Stimulated activated naive CD8-positive, alpha-beta T cell treated with anti-CD3 and anti-CD28 coated beads, Interleukin-15, Interleukin-2, amounts not matched to agents 100 U/mL and 50 U/mL, for 24 hours (primary cell): ENCODE data around the gene GALM.
A peak's percentile ranks its signal among the peaks of the same experiment; 100 is the strongest.
"Not testable (repeated sequence)": the region's sequence is repeated elsewhere in the genome, so short reads cannot be mapped to it uniquely, and the experiment has no call there.

Experiments
- ATAC-seq: fragments of 150-1000 bp; cut with Tn5 transposase; one replicate; pipeline ENCODE4 v1.10.0; 2021
- DNase-seq: peaks from one replicate; pipeline ENCODE4 v3.0.0; 2021

Gene GALM

DNA sequence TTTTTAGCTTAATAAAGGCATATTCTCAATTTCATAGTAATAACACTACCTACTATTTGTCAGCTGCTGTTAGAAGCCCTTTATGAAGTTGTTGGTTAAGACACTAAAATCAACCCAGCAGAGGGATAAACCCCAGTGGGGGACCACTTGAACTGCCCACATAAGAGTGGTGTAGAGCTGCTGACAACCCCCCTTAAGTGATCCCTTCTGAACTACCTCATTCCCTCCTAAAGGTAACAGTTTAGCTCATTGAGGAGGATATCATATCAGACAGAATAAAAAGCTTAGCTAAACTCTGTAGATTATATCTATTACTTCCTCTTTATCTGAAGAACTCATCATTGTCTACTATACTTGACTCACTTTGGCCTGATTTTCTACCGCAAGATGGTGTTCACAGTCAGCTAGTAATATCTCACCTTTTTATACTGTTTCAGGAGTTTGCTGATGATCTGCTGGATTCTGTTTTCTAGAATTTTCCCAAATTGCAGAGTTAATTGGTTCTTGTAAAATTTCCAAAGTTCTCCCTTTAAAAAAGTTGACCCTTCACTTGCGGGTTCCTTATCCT, 16.2 kb downstream of the GALM start:
- DNase-seq: no peak
- ATAC-seq: peak; percentile 58

DNA sequence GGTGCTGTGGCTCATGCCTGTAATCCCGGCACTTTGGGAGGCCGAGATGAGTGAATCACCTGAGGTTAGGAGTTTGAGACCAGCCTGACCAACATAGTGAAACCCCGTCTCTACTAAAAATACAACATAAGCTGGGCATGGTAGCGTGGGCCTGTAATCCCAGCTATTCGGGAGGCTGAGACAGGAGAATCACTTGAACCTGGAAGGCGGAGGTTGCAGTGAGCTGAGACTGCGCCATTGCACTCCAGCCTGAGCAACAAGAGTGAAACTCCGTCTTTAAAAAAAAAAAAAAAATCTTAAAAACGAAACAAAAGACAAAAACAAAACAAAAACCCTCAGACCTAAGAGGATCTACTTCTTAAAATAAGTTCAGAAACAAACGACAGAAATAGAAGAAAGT, 16.7 kb downstream of the GALM start:
- not testable (repeated sequence) for DNase-seq, ATAC-seq

DNA sequence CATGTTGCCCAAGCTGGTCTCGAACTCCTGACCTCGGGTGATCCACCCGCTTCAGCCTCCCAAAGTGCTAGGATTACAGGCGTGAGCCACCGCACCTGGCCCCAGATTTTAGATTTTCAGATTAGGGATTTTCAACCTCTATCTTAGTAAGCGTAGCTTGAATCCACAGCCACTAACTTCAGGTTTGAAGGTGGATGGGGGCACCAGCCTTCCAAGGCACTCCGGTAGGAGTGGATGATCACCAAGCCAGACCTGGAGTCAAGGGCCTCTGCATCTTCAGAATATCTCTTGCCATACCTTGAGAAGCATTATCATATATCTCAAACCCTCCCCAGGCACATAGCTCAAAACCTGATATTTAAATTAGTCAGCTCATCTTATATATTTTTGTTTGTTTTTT, 17.9 kb downstream of the GALM start:
- DNase-seq (no peak), ATAC-seq (no peak)

DNA sequence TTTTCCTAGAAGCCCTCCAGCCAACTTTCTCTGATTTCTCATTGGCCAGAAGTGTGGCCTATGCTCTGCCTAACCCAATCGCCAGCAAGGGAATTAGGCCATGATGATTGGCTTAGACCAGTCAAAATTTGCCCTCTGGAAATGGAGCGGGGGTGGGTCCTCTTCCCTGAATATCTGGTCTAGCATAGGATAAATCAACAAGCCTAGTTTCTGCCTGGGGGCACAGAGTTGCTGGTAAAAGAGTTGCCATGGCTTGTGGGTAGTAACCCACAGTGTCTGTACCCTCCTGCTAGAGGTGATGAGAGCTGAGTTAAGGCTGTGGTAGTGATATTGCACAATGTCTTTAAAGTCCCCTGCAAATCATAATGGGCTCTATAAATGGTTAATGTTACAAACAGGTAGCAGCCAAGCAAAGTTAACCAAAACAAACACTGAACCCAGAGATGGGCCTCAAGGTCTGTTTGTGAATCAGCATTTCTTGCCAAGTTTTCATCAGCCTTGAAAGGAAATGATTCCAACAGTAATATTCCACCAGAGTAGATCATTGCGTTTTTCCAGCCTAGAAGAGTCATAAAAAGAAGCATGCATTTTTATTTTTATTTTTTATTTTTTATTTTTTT, 19.3 kb downstream of the GALM start:
- DNase-seq: no peak
- no peak for ATAC-seq

DNA sequence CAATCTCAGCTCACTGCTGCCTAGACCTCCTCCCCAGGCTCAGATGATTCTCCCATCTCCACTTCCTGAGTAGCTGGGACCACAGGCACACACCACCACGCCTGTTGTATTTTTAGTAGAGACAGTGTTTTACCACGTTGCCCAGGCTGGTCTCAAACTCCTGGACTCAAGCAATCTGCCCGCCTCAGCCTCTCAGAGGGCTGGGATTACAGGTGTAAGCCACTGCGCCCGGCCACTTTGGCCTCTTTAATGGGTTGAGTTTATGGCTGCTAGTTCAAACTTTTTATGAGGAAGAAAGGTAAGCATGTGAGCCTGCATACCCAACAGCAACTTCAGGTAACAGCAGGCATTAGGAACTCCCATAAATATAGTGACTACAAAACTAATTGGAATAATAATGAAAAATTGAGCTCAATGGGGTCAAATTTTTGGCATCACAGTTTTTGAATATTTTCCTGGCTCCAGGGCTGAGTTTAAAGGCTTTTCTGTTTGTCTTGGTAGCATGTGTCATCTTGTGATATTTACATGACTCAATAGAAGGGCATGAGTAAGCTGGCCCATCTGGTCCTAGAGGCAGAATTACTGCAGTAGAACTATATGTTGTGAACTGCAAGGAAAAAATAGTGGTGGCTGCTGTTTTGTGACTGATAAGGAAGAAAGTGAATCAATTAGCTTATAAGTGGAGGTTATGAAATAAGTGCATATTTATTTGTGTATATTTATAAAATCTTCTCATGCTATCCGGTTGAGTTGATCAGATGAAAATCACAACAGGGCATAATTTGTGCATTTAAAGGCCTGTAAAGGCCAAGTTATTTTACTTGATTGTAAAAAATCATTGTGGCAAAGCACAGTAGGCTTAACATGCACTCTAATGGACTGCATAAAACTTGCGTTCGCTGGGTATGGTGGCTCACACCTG, 24.8 kb downstream of the GALM start:
- ATAC-seq (peak; percentile 96), DNase-seq (no peak)

DNA sequence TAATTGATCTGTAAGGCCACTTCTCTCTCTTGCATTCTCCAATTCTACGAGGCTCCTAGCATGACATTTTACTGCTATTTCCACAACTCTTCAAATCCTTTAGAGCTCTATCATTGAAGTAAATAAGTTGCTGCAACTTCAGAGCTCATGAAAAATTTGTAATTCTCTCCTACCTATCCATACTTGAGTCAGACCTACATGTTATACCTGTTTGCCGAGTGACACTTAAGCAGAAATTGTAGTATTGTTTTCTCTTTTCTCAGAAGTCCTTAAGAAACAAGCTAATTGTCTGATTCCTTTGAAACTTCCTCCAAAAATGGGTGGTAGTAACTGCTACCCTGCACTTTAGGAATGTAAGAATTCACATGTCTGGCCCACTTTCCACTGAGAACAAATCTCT, 26.1 kb downstream of the GALM start:
- no peak for ATAC-seq
- DNase-seq: no peak

DNA sequence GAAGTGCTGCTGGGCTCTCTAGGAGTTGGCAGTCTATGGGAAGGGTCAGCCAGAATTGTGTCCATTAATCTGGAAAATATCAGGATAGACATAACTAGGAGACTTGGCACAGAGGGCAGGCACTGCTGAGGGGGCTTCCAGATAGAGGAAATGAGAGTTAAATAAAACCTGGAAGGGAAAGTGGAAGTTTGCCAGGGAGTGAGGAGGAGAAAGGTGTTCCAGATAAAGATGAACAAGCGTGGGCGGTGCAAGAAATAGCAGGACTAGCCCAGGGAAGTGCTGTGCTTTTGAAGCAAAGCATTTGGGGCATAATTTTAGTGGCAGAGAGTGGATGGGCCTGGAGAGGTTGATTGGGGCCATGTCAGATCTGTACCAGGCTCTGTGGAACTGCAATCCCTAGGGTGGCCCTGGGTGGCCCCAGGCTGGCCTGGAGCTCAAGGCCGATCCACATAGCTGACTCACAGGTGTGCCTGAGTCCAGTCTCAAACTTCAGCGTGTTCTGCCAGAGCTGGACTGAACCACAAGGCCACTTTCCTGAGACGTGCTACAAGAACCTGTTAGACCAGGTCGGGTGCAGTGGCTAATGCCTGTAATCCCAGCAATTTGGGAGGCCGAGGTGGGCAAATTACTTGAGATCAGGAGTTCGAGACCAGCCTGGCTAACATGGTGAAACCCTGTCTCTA, 26.9 kb downstream of the GALM start:
- ATAC-seq (no peak), DNase-seq (no peak)

DNA sequence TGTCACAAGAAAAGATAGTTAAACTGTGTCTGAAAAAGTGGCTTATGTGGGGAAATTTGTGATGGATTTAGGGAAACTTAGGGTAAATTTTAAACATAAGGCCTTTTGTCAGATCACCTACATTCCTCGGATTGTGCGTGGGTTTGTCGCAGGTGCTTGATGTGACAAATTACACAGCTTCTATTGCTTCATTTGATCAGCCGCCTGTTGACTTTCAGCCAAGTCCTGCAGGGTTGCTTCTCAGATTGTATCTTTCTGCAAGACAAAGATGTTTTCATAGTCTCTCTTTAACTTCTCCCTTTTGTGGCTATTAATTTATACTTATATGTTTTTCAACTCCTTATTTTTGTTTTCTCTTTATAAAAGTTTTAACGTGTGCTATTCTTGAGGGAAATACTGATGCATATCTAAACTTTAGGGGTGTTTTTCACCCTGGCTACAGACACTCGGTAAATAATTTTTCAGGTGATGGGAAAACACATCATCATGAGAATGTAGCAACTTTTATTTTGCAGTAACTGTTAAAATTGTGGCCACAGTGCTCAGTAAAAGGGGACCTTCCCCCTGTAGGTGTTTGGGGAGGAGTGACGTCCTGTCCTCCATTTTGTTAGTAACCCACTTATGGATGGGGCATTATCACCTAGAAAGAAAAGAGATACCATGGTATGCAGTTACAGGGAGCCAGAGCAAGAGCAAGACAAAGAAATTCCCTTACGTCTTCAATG, 31.4 kb downstream of the GALM start:
- ATAC-seq: no peak
- no peak for DNase-seq

DNA sequence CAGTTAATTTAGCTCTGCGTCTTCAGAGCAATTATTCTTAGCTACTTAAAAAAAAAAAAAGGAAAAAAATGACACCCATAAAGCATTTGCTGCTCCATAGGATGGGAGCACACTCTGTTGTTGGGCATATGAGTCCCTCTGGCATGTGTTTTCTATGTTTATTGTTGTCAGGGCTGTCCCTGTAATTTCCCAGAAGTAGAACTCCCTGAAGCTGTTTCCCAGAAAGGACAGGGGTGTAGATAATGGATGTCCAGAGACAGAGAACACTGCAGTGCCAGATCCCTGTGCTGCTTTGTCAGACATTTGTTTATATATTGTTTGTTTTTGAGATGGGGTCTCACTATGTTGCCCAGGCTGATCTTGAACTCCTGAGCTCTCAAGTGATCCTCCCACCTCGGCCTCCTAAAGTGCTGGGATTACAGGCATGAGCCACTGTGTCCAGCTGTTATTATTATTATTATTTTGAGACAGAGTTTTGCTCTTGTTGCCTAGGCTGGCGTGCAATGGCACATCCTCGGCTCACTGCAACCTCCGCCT, 32.6 kb downstream of the GALM start:
- no peak for ATAC-seq
- no peak for DNase-seq

DNA sequence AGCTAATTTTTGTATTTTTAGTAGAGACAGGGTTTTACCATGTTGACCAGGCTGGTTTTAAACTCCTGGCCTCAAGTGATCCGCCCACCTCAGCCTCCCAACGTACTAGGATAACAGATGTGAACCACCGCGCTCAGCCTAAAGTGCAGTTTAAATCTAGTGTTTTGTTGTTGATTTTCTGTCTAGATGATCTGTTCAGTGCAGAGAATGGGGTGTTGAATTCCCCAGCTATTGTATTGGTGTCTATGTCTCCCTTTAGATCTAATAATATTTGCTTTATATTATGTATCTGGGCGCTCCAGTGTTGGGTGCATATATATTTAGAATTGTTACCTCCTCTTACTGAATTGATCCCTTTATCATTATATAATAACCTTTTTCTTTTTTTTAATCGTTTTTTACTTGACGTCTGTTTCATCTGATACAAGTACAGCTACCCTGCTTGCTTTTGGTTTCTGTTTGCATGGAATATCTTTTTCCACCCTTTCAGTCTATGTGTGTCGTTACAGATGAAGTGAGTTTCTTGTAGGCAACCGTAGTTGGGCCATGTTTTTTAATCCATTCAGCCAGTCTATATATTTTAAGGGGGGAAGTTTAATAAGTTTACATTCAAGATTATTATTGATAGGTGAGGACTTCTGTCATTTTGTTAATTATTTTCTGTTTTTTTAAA, 34.3 kb downstream of the GALM start:
- DNase-seq (no peak), ATAC-seq (peak; percentile 44)

DNA sequence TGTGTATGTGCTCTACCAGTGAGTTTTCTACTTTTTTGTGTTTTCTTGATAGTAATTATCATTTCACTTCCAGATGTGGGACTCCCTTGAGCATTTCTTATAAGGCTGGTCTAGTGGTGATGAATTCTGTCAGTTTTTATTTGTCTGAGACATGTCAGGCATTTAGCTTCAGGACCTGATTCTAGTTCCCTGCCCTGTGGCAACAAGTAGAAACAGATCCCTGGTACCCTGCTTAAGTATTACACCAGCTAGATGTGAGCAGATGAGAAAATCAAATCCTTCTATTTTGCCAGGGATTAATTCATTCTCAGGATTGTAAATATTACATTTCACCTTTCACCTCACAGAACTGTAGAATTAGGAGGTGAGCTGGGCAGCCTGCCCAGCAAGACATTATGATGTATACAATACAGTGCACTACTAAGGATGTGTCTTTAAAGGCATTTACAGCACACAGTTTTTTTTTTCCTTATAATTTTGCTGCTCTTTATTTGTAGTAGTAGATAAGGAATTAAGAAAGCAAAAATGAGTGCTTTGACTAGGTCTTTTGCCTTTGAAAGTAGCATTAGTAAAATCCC, 35.1 kb downstream of the GALM start:
- no peak for ATAC-seq
- no peak for DNase-seq

DNA sequence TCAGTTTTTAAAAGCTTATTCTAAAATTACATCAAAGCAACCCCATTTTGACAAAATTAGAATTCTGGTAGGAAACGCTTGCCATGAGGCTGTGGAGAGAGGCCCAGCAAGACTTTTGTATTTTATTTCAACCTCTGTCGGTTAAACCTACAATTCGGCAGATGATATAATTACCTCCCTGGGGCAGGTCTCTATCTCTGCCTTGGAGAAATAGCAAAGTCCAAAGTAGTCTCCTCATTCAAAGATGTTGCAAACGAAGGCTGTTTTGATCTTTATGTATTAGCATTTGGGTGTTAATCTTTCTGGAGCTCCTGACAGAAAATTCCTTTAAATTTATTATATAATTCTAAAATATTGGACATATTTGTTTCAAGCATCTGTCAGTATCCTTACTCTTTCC, 35.6 kb downstream of the GALM start:
- ATAC-seq: no peak
- no peak for DNase-seq

DNA sequence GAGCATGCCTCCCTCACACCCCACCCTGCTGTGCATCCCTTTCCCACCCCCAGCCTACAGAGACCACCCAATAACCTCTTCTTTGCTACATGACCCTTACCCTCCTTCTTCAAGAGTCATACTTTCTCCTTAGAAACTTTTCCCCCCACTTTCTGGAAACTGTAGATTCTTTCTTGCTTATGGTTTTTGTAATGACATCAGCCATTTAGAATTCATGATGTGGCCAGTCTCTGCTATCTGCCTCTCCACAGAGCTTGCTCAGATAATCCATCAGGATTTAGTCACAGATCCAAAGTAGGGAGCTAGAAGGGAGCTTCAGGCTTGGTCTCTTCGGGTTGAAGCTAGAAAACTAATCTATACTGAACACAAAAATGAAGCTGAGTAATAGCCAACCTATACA, 36.5 kb downstream of the GALM start:
- ATAC-seq: no peak
- no peak for DNase-seq

DNA sequence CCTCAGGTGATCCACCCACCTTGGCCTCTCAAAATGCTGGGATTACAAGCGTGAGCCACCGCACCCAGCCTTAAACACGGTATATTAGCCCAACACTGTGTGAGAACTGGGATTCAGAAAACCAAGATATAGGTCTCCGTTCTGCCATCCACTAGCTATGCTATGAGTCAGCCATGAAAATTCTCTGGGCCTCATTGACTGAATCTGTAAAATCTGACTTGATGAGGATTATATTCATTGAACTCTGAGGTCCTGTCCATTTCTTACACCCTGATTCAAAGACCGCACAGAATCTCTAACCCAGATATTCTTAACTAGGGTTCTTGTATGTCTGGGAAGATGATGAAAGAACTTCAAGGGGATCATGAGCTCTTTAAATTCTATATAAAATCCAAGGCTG, 37.4 kb downstream of the GALM start:
- ATAC-seq, DNase-seq: not testable (repeated sequence)

DNA sequence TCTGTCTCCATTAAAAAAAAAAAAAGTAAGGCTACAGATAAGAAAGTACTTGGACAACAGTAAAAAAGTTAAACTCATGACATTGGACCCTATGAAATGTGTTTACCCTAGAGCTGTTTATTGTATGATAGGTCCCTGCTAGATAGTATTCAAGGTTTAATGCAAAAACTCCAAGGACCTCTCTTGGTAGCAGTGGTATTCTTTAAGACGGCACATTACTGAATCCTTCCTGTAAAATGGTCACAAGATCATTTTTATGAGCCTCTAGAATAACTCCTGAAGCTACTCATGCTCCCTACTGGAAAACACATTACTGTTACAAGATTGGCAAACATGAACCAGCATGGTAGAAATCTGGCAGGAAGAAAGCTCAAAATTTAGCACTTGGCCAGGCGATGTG, 38.8 kb downstream of the GALM start:
- no peak for DNase-seq
- ATAC-seq: no peak

DNA sequence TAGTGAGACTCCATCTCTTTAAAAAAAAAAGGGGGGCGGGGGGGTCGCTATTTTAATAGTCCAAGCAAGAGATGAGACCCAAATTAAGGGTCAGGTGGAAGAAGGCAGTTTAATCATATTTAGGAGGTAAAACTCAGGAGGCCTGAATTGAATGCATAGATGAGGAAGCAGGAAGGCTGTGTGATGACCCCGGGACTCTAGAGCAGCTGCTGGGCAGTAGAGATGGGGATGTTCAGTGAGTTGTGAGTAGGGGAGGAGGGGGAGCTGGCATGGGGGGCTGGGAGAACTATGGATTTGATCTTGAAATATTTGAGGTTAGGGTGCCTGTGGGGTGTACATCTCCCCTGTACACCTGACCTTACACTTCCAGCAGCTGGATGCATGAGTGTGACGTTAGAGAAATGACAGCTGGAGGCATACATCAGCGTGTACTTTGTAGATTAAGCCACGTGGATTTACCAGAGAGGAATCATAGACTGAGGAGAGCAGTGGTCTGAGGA, 41.0 kb downstream of the GALM start:
- no peak for DNase-seq

DNA sequence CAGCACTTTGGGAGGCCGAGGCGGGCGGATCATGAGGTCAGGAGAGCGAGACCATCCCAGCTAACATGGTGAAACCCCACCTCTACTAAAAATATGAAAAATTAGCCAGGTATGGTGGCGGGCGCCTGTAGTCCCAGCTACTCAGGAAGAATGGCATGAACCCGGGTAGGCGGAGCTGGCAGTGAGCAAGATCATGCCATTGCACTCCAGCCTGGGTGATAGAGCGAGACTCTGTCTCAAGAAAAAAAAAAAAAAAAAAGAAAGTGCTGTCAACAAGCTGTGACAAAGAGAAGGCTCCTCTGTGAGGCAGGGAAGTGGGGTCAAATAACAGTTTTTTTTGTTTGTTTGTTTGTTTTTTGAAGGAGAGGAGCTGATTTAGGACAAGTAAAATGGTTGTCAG, 42.6 kb downstream of the GALM start:
- not testable (repeated sequence) for DNase-seq, ATAC-seq

More for the DNA sequence above, 41.0 kb downstream of the GALM start:
- ATAC-seq: no peak

DNA sequence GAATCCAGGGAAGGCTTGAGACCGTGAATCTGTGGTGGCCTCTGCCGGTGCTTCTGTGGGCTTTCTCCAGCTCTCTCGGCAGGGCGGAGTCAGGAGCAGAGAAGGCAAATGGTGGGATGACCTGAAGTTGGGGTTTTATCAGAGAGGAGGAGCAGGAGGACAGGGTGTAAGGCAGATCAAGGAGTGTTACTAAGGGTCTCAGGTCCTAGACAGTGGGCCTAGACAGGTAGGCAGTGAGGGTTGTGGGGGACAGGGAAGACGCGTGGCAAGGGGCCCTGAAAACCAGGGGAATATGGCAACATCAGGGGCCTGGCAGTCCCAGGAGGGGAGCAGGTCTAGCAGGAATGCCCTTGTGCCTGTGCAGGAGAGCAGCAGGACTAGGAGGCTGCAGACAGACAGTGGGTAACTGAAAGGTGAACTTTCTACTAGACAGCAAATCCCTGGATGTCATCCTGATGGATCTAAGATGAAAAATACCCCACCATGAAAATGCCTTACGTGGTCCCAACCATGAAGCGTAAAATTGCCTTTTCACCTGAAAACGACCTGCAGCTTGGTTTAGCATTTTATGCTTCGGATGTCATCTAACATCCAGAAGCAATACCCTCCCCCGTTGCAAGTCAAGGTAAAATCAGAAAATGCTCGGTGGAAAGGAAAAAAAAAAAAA, 43.1 kb downstream of the GALM start:
- DNase-seq (no peak), ATAC-seq (no peak)

DNA sequence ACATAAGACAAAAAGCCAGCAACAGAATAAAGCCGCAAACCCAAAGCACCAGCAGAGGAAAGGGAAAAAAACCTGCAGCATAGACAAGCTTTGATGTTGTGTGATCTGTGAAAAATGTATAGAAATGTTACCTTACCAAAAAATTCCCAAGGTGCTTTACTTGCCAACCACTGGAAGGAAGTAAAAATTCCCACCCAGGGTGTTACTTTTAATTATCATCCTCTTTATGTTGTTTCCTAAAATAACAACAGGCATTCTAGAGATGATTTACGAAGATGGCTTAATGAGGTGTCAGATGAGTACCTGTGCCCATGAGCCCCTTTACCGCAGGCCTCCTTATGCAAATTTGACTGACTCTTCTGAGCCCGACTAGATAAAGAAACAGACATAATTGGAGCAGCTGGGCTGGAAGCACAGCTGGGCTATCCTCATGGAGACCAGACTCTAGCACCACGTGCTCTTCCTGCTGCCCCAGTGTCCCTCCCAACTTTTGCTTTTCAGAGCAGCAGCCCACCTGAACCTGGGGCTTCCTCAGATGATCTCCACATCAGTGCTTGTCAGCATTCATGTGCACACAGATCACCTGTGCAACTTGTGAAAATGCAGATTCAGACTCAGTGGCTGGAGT, 43.8 kb downstream of the GALM start:
- ATAC-seq (peak; percentile 81), DNase-seq (peak; percentile 46)

DNA sequence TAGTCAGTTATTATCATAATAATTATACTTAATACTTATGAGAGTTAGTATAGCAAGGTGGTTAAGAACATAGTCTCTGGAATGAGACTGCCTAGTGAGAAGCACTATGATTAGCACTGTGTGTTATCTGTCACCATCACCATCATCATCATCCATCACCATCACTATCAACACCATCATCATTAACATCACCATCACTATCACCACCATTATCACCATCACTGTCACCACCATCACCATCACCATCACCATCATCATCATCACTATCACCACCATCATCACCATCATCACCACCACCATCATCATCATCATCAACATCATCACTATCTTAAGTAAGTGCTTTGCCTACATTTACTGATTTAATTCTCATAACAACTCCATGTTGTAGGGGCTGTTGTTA, 45.6 kb downstream of the GALM start:
- no peak for DNase-seq
- ATAC-seq: no peak
